ENCODE measurements around the gene DPP9. TPM values are rescaled to one million over a fixed set of nuclear protein-coding genes. Genes with fewer than 3 reads are reported as not detected.

Gene DPP9
- total RNA-seq, 6 experiments from 2014 or later = 68.4 to 82.2 (median 80.1) TPM

DNA sequence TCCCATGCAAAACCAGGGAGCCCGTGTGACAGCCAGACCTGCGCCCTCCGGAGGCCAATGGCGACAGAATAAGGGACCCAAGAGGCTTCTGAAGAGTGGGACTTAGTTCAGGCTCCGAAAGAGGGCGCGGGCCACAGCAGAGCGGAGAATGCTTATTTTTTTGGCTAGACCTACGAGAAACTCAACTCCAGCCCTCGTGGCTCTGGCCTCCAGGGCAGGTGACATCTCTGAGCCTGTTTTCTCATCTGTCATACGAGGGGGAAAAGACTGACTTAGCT is 23.0 kb downstream of the DPP9 start:
- Mint-ChIP-seq H3K9me3 (no peaks in the 10 kb centered on the region), H3K36me3 (ENCODE audit: low read depth) (peaks cover 41% of the 10 kb centered on the region), H3K4me1 (ENCODE audit: low read depth) (peaks cover 22% of the 10 kb centered on the region), H3K27me3 (ENCODE audit: insufficient read depth) (no peaks in the 10 kb centered on the region), H3K4me3 (no peak overlapping the region), H3K27ac (no peak overlapping the region)
- no peak for DNase-seq
- TF ChIP-seq, protein P1, sequence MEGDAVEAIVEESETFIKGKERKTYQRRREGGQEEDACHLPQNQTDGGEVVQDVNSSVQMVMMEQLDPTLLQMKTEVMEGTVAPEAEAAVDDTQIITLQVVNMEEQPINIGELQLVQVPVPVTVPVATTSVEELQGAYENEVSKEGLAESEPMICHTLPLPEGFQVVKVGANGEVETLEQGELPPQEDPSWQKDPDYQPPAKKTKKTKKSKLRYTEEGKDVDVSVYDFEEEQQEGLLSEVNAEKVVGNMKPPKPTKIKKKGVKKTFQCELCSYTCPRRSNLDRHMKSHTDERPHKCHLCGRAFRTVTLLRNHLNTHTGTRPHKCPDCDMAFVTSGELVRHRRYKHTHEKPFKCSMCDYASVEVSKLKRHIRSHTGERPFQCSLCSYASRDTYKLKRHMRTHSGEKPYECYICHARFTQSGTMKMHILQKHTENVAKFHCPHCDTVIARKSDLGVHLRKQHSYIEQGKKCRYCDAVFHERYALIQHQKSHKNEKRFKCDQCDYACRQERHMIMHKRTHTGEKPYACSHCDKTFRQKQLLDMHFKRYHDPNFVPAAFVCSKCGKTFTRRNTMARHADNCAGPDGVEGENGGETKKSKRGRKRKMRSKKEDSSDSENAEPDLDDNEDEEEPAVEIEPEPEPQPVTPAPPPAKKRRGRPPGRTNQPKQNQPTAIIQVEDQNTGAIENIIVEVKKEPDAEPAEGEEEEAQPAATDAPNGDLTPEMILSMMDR (IDR thresholded peaks at IDR 0.05) = no peak

DNA sequence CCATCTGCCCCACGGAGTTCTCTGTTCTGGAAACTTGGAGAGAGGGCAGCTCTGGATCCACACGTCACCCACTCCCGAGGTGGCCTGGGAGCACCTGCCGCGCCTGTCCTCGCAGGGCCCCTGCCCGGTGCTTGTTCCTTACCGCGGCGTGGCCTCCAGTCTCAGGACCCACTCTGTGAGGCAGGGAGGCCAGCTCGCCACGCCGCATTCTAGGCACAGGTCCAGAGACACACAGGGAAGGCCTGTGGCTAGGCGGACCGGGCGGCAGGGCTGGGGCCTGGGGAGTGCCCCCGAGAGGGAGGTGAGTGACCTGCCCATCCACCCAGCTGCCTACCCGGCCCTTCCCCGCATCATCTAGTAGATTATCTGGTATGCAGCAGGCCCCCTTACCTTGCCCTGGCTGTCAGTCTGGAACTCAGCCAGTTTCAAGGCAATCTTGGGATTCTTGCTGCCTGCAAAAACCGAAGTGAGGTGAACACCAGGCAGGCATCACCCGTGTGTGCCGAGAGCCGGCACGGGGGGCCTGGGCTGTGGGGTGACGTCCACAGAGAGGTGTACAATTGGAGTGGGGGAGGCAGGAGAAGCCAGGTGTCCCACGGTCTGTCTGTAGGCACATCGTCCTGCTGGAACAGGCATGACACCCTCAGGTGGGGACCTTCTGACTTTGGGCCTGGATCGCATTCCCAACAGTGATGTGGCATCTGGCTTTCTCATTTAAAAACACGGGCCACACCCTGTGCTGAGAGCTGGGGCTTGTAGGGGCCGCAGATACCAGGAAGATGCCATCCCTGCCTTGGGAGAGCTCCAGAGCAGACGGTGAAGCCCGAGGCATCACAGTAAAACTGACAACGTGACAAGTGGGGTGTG is 23.6 kb downstream of the DPP9 start:
- Mint-ChIP-seq H3K27ac (no peak overlapping the region), H3K9me3 (no peaks in the 10 kb centered on the region), H3K27me3 (ENCODE audit: insufficient read depth) (no peaks in the 10 kb centered on the region), H3K4me1 (ENCODE audit: low read depth) (peaks cover 22% of the 10 kb centered on the region), H3K4me3 (no peak overlapping the region), H3K36me3 (ENCODE audit: low read depth) (peaks cover 41% of the 10 kb centered on the region)
- TF ChIP-seq, protein P1 (IDR thresholded peaks at IDR 0.05) = no peak
- DNase-seq = no peak

DNA sequence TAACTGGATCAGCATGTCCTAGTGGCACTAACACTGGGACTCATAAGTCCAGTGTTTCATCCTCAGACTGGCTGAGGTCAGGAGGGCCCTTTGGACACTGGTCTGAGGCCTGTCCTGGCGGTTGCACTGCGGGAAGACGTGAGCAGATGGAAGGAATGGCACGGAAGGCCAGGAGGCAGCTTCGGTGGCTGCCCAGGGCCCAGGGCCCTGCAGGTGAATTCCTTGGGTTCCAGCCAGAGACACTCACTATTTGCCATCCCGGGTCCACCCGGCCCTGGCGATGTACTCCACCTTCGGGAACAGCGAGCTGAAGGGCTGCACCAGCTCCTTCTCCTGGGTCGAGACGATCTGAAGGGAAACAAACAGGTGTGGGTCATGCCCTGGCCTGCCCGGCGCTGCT is 26.3 kb downstream of the DPP9 start:
- TF ChIP-seq, protein P1 (IDR thresholded peaks at IDR 0.05) = no peak
- Mint-ChIP-seq H3K9me3 (peaks cover 4% of the 10 kb centered on the region), H3K27ac (peak overlapping the region; percentile 84), H3K36me3 (ENCODE audit: low read depth) (peaks cover 49% of the 10 kb centered on the region), H3K27me3 (ENCODE audit: insufficient read depth) (peaks cover 8% of the 10 kb centered on the region), H3K4me1 (ENCODE audit: low read depth) (peaks cover 35% of the 10 kb centered on the region), H3K4me3 (peak overlapping the region; percentile 20; the same call in 1 of the 2 replicates)
- no peak for DNase-seq

DNA sequence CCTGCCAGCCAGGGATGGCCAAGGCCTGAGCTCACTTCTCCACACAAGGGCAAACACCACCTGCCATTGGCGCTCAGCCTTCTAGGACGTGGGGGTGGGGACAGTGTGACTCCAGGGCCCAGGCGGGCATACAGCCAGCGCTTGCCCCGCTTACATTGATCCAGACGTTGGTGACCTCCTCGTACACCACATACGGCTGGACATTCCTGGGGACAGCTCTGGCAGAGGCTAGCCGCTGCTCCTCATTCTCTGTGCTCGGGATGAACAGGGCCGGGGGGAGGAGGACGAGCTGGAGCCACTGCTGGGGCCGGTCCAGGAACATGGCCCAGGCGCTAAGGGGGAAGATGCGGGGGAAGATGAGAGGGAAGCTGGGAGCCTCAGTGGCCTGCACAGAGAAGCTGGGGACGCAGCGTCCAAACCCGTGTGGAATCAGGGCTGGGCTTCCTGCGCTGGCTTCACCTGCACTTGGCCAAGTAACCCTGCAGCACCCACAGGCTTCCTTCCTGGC is 28.4 kb downstream of the DPP9 start:
- H3K36me3 Mint-ChIP-seq (ENCODE audit: low read depth) = peaks cover 44% of the 10 kb centered on the region
- H3K4me3 Mint-ChIP-seq = no peak overlapping the region

DNA sequence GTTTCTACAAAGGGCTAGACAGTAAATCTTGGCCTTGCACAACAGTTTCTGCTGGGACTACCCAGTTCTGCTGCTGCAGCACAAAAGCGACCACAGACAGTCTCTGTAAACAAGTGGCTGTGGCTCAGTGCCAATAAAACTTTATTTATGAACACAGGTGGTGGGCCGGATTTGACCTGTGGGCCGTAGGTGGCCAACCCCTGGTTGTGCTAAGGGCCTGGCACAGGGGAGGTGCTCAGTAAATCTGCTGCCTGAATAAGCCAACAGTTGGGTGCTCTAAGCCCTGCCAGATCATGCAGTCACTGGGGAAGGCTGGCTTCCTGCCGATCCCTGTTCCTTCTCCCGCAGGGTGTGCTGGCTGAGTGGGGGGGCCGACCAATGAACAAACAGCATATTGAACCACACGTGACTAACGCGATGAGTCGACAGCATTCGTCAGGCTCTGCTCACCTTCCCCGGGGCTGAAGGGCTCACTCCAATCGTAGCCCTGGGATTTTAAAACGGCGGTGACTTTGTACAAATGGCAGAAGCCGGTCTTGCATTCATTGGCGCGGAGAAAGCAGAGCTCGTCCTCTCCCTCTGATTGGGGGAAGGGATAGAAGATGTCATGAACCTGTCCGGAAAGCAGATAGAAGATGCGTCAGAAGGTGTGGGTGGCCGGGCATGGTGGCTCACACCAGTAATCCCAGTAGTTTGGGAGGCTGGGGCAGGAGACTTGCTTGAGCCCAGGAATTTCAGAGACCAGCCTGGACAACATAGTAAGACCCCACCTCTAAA is 29.2 kb downstream of the DPP9 start:
- peaks cover 35% of the 10 kb centered on the region for H3K4me1 Mint-ChIP-seq (ENCODE audit: low read depth)
- TF ChIP-seq, protein P1 (IDR thresholded peaks at IDR 0.05) = no peak
- DNase-seq = peak; percentile 96
- peak overlapping the region; percentile 74 for H3K4me3 Mint-ChIP-seq
- H3K36me3 Mint-ChIP-seq (ENCODE audit: low read depth) = peaks cover 44% of the 10 kb centered on the region
- H3K27me3 Mint-ChIP-seq (ENCODE audit: insufficient read depth) = peaks cover 8% of the 10 kb centered on the region
- peaks cover 4% of the 10 kb centered on the region for H3K9me3 Mint-ChIP-seq
- peak overlapping the region; percentile 94 for H3K27ac Mint-ChIP-seq

More for the DNA sequence above, 28.4 kb downstream of the DPP9 start:
- no peak overlapping the region; the same call in 1 of the 2 replicates for H3K27ac Mint-ChIP-seq
- H3K4me1 Mint-ChIP-seq (ENCODE audit: low read depth) = peaks cover 35% of the 10 kb centered on the region
- TF ChIP-seq, protein P1 (IDR thresholded peaks at IDR 0.05) = no peak
- H3K27me3 Mint-ChIP-seq (ENCODE audit: insufficient read depth) = peaks cover 8% of the 10 kb centered on the region
- peaks cover 4% of the 10 kb centered on the region for H3K9me3 Mint-ChIP-seq
- DNase-seq = no peak
